D721Med (cell line): ENCODE measurements around the gene TMEM42.
"Not testable (repeated sequence)": the region's sequence is repeated elsewhere in the genome, so short reads cannot be mapped to it uniquely, and the experiment has no call there.

Experiments used
- DNase-seq: peaks from one replicate; pipeline ENCODE4 v3.0.0; 2011; ENCODE audit warnings: low spot score; ENCODE audit not compliant: insufficient read length
- FAIRE-seq: peaks from 2 replicates; lab custom pipeline; 2011; peaks lifted over from hg19 to GRCh38; lab: Jason Lieb, UNC
- TF ChIP-seq, protein P1 (sequence below): IDR thresholded peaks from 2 replicates; pipeline ENCODE4 v1.5.1; 2012; ENCODE audit warnings: mild to moderate bottlenecking, control low read depth; ENCODE audit not compliant: insufficient read depth; ENCODE audit errors: missing control alignments

The TMEM42 gene

DNA sequence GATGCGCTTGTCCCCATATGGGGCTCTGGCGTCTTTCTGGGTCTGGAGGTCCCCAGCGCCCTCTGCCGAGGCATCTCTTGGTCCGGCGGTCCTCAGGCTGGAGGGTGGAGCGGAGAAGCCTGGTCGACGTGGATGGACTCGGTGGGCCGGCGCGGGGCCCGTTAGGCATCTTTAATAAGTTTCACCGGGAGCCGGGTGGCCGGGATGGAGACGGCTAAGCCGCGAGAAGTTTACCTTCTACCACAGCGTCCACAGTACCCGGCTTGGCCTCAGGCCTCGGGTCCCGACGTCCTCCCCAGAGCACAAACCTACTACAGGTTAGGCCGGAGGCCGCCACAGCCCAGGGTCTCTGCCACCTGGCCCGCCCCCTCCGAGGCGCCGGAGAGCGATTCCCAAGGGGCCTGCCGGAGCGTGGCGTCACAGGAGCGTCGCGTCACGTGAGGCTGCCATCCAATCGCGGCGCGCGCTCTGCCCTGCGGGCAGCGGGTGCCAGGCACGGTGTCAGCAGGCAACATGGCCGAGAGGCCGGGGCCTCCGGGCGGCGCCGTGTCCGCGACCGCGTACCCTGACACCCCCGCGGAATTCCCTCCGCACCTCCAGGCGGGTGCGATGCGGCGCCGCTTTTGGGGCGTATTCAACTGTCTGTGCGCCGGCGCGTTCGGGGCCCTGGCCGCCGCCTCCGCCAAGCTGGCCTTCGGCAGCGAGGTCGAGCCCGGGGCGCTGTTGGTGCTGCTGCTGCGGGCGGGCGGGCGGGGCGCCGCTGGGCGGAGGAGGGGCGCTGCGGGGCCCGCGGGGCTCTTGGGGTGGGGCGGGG is at the start of gene TMEM42:
Gene TMEM42 (plus strand): TSS at position 501 of the 814 bp plus-strand sequence. CDS start 13 bp downstream, at position 514.
- TF ChIP-seq, protein P1, sequence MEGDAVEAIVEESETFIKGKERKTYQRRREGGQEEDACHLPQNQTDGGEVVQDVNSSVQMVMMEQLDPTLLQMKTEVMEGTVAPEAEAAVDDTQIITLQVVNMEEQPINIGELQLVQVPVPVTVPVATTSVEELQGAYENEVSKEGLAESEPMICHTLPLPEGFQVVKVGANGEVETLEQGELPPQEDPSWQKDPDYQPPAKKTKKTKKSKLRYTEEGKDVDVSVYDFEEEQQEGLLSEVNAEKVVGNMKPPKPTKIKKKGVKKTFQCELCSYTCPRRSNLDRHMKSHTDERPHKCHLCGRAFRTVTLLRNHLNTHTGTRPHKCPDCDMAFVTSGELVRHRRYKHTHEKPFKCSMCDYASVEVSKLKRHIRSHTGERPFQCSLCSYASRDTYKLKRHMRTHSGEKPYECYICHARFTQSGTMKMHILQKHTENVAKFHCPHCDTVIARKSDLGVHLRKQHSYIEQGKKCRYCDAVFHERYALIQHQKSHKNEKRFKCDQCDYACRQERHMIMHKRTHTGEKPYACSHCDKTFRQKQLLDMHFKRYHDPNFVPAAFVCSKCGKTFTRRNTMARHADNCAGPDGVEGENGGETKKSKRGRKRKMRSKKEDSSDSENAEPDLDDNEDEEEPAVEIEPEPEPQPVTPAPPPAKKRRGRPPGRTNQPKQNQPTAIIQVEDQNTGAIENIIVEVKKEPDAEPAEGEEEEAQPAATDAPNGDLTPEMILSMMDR: peak; percentile 17
- no peak for FAIRE-seq
- DNase-seq: peak; percentile 92

DNA sequence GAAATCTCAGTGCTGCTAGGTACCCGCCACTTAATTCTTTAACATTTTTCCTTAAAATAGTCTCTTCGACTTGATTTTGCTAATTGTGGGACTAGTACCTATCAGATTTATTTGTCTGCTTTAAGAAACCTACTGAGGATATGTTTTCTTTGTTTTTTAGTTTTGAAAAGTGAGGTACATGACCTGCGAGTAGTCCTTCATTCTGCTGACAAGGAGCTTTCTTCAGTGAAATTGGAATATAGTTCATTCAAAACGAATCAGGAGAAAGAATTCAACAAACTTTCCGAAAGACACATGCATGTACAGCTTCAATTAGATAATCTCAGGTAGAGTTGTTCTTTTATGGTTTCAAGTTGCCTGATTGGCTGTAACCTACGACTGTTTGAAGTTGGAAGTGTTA is 47.0 kb upstream of the TMEM42 start:
- no peak for DNase-seq
- FAIRE-seq: no peak
- TF ChIP-seq, protein P1: no peak

DNA sequence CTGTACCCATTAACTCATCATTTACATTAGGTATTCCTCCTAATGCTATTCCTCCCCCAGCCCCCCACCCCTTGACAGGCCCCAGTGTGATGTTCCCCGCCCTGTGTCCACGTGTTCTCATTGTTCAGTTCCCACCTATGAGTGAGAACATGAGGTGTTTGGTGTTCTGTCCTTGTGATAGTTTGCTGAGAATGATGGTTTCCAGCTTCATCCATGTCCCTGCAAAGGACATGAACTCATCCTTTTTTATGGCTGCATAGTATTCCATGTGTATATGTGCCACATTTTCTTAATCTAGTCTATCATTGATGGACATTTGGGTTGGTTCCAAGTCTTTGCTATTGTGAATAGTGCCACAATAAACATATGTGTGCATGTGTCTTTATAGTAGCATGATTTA is 45.4 kb upstream of the TMEM42 start:
- not testable (repeated sequence) for FAIRE-seq

DNA sequence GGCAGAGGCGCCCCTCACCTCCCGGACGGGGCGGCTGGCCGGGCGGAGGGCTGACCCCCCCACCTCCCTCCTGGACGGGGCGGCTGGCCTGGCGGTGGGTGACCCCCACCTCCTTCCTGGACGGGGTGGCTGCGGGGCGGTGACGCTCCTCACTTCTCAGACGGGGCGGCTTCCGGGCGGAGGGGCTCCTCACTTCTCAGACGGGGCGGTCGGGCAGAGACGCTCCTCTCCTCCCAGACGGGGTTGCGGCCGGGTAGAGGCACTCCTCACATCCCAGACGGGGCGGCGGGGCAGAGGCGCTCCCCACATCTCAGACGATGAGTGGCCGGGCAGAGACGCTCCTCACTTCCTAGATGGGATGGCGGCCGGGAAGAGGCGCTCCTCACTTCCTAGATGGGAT is 40.5 kb upstream of the TMEM42 start:
- not testable (repeated sequence) for DNase-seq

More for the DNA sequence above, 45.4 kb upstream of the TMEM42 start:
- not testable (repeated sequence) for DNase-seq

DNA sequence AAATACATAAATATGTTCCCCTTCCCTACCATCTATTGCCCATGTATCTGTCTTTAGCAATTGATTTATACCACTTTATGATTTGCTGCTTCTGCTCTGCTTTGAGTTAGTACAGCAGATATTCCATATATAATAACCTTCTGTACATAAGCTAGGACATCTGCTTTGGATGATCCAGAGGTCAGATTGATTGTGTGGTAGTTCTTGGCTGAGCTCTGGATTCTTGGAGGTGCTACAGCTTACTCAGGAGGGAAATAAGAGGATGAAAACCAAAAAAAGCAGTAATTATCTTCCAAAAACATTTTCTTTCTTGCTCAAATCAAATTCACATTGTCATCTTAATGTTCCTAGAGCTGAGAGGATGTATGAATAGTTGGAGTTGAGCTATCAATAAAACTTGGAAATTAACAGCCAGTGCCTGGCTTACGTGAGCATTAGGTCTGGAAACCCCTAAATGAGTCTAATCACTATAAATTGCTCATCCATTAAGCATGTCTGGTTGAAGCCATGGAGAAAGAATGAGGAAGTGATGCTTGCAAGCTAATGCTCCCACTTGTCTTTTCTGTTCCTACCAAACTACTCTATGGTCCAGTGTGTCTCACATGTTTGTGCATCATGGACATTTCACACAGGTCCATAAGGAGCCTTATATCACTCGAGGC is 36.3 kb upstream of the TMEM42 start:
- TF ChIP-seq, protein P1: no peak
- DNase-seq (no peak), FAIRE-seq (no peak)

More for the DNA sequence above, 40.5 kb upstream of the TMEM42 start:
- not testable (repeated sequence) for FAIRE-seq

DNA sequence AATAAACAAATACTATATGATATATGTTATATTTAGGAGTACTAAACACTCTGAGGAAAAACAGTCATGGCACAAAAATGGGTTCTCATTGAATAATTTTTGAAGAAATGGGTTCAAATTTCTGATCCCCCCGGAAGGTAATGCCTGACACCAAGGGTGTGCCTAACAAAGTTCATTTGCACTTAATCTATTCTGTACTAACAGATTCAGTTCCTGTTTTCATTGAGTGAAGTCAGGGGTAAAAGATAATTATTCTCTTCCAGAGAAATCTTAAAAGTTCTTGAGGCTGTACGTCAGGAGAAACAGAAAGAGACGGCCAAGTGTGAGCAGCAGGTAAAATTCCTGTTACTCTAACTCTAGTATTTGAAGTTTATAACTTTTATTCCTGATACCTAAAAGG is 34.5 kb upstream of the TMEM42 start:
- FAIRE-seq: no peak
- no peak for DNase-seq
- TF ChIP-seq, protein P1: no peak

DNA sequence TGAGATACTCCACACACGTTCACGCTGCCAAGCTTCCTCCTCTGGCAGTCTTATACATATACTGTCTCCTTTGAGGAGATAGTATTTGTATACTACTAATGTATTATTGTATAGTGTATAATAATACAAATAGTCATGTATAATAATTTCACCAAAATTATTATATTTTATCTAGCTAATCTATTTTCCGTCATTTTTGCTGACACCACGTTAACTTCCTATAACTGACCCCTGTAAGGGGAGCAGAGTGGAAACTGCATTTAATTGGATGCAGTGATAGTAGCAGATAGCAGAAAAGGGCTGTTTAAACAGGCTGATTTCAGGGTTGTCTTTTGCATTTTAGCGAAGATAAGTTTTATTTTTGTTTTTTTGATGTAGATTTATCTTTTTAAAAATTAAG is 30.5 kb upstream of the TMEM42 start:
- FAIRE-seq (no peak), DNase-seq (no peak)
- TF ChIP-seq, protein P1: no peak

DNA sequence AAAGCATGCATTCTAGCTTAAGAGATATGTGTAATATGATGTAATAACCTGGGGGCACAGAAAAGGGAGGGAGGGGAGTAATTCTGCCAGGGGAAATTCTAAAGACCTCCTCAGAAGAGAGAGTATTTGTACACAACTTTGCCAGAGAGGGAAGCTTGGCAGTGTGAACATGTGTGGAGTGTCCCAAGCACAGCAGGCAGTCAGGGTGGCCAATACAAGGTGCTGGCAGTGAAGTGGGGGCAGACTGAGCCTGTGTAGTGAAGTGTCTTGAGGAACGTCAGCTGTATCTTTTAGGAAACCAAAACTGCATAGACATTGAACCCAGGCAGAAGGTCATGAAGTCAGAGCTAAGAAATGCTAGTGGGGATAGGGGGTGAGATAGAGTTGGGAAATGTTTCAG is 29.7 kb upstream of the TMEM42 start:
- FAIRE-seq (no peak), DNase-seq (no peak)
- TF ChIP-seq, protein P1: no peak
